SK-N-DZ (cell line): ENCODE data around the gene ZNF614. TPM values are rescaled to one million over a fixed set of nuclear protein-coding genes. Genes with fewer than 3 reads are reported as not detected.
"Not testable (repeated sequence)": the region's sequence is repeated elsewhere in the genome, so short reads cannot be mapped to it uniquely, and the experiment has no call there.

Experiments
- DNase-seq: peaks from one replicate; pipeline ENCODE4 v3.0.0-alpha.2; 2015; ENCODE audit warnings: low spot score
- polyA plus RNA-seq, 2 experiments: library from polyadenylated mRNA; depleted of rRNA; stranded (reverse); fragments of >200 nt; gene quantifications; 2 replicates each; pipeline ENCODE4 v1.2.3, GENCODE V29; 2014

Gene ZNF614
- 5.3 and 6.3 TPM in 2 replicates for polyA plus RNA-seq (2014; cell fraction: cytosol; rRNA removed)
- 3.8 and 5.0 TPM in 2 replicates for polyA plus RNA-seq (2014; cell fraction: nucleus; rRNA removed)

GRCh38 chr19:52028027-52028779 is at the start of gene ZNF614:
Gene ZNF614, minus strand, starts transcription at chr19:52028379. Its CDS starts 2,634 bp downstream, at chr19:52025745.
- DNase-seq: peak; percentile 71

GRCh38 chr19:52070496-52070895 is 42.3 kb upstream of the ZNF614 start:
- no peak for DNase-seq

- no peak for DNase-seq
Observed at GRCh38 chr19:52069653-52070052, 41.5 kb upstream of the ZNF614 start.

GRCh38 chr19:52066258-52066863 is 38.2 kb upstream of the ZNF614 start:
- no peak for DNase-seq

- no peak for DNase-seq
Observed at GRCh38 chr19:52065399-52065798, 37.2 kb upstream of the ZNF614 start.

GRCh38 chr19:52056480-52056879 is 28.3 kb upstream of the ZNF614 start:
- DNase-seq: not testable (repeated sequence)

GRCh38 chr19:52051736-52052135 is 23.6 kb upstream of the ZNF614 start:
- DNase-seq: not testable (repeated sequence)

- DNase-seq: peak; percentile 81
Observed at GRCh38 chr19:52048555-52049501, 20.6 kb upstream of the ZNF614 start, which contains the start of gene ZNF432. Gene ZNF432, minus strand, starts transcription at chr19:52048838. Its CDS starts 1,970 bp downstream, at chr19:52046868.

- DNase-seq: no peak
Observed at GRCh38 chr19:52039169-52039568, 11.0 kb upstream of the ZNF614 start.

- no peak for DNase-seq
Observed at GRCh38 chr19:52034051-52034728, 6.0 kb upstream of the ZNF614 start.

- DNase-seq: no peak
Observed at GRCh38 chr19:52028780-52029123, 573 bp upstream of the ZNF614 start.

- DNase-seq: not testable (repeated sequence)
Observed at GRCh38 chr19:52026255-52026990, 1.8 kb downstream of the ZNF614 start.

GRCh38 chr19:52024478-52024877 is 3.7 kb downstream of the ZNF614 start:
- DNase-seq: not testable (repeated sequence)

GRCh38 chr19:52022193-52022592 is 6.0 kb downstream of the ZNF614 start:
- DNase-seq: no peak

GRCh38 chr19:52020506-52020905 is 7.7 kb downstream of the ZNF614 start:
- DNase-seq: no peak

- no peak for DNase-seq
Observed at GRCh38 chr19:52010674-52011073, 17.5 kb downstream of the ZNF614 start.

GRCh38 chr19:52007806-52008557 is 20.2 kb downstream of the ZNF614 start, which contains the start of gene ZNF615:
Gene ZNF615, minus strand, starts transcription at chr19:52008211. Its CDS starts 4,500 bp downstream, at chr19:52003711.
- DNase-seq: peak; percentile 75

GRCh38 chr19:52007451-52007805 is 20.8 kb downstream of the ZNF614 start:
- peak; percentile 16 for DNase-seq

GRCh38 chr19:51994048-51994644 is 34.0 kb downstream of the ZNF614 start:
- DNase-seq: no peak
